Lung (tissue), 12 donors: Measurements from ENCODE around the gene GCLM. TPM values are rescaled to one million over a fixed set of nuclear protein-coding genes. Genes with fewer than 3 reads are reported as not detected.
"Not testable (repeated sequence)": the region's sequence is repeated elsewhere in the genome, so short reads cannot be mapped to it uniquely, and the experiment has no call there.

Experiments used
- ATAC-seq: fragments of 200-7000 bp; cut with Tn5 transposase; one replicate; pipeline ENCODE4 v1.9.1; 2020; ENCODE audit warnings: moderate number of reproducible peaks; ENCODE audit not compliant: insufficient read depth, low FRiP score
- DNase-seq, 3 donors: peaks; one replicate each; pipeline ENCODE4 v3.0.0-alpha.2; 2013 to 2017
- H3K27ac ChIP-seq, 2 donors: one replicate each; pipeline ENCODE4 v1.5.1; 2013; ENCODE audit warnings: mild to moderate bottlenecking in 2 of 2, moderate library complexity in 2 of 2, control low read depth in 1 of 2, inconsistent platforms in 1 of 2, low read depth in 1 of 2, low read length in 1 of 2
- H3K27me3 ChIP-seq, 3 donors: one replicate each; pipeline ENCODE4 v1.5.1; 2013; ENCODE audit warnings: low read length in 2 of 3; ENCODE audit not compliant: control insufficient read depth in 3 of 3, insufficient read depth in 3 of 3
- H3K36me3 ChIP-seq, 4 donors: one replicate each; pipeline ENCODE4 v1.5.1; 2013; ENCODE audit warnings: low read length in 4 of 4, mild to moderate bottlenecking in 1 of 4, moderate library complexity in 1 of 4; ENCODE audit not compliant: control insufficient read depth in 4 of 4, insufficient read depth in 4 of 4
- H3K4me1 ChIP-seq, 5 donors: one replicate each; pipeline ENCODE4 v1.5.1; 2013; ENCODE audit warnings: low read length in 5 of 5, mild to moderate bottlenecking in 2 of 5, moderate library complexity in 1 of 5; ENCODE audit not compliant: control insufficient read depth in 5 of 5, insufficient read depth in 5 of 5
- H3K4me3 ChIP-seq: one replicate; pipeline ENCODE4 v1.5.1; 2013; ENCODE audit warnings: mild to moderate bottlenecking, control low read depth, moderate library complexity
- H3K9ac ChIP-seq, 2 donors: one replicate each; pipeline ENCODE4 v1.5.1; 2013; ENCODE audit warnings: low read length in 2 of 2, control low read depth in 1 of 2; ENCODE audit not compliant: insufficient read depth in 1 of 2
- H3K9me3 ChIP-seq, 4 donors: one replicate each; pipeline ENCODE4 v1.5.1; 2013; ENCODE audit warnings: low read length in 3 of 4, mild to moderate bottlenecking in 1 of 4, moderate library complexity in 1 of 4; ENCODE audit not compliant: control insufficient read depth in 4 of 4, insufficient read depth in 3 of 4
- CTCF ChIP-seq: IDR thresholded peaks from 2 replicates; pipeline ENCODE4 v1.5.1; 2012; ENCODE audit warnings: mild to moderate bottlenecking; ENCODE audit errors: control extremely low read depth, extremely low read depth
- WGBS, 2 donors: extraction: QIAGEN DNeasy Blood & Tissue Kit; methylation state at CpG; one replicate each; pipeline ENCODE4 v1.1.7; 2013; 5-methylcytosine and 5-hydroxymethylcytosine counted together
- polyA plus RNA-seq, 2 donors: library from polyadenylated mRNA; stranded (reverse); fragments of 200-250 nt; gene quantifications; one replicate each; pipeline ENCODE4 v1.2.1, GENCODE V29; 2013
- total RNA-seq, 2 donors: library from RNA; depleted of rRNA in 1 of 2; stranded (reverse); fragments of >200 nt in 1 of 2; gene quantifications; one replicate each; pipeline ENCODE4 v1.2.1, GENCODE V29; 2014 to 2021
- donor health status: control.
- donor health status: control.
- donor health status: Bipolar disorder and iron deficiency.
- donor health status: healthy.
- donor health status: DM: yes; HTN: yes; CAD: no.

GCLM gene
- total and polyA plus RNA-seq, 4 donors: 8.7 to 25.7 (median 19.9) TPM

- Histone ChIP-seq H3K9me3 (peaks cover 0 to 12% (median 6%) of the 10 kb centered on the region in 4 donors), H3K4me1 (no peaks in the 10 kb centered on the region), H3K27me3 (no peaks in the 10 kb centered on the region), H3K9ac (no peak overlapping the region), H3K36me3 (no peaks in the 10 kb centered on the region), H3K4me3 (no peak overlapping the region), H3K27ac (no peak overlapping the region)
- DNase-seq (no peak), ATAC-seq (no peak)
- 63 to 81% methylated on average over 1 of the region's 1 CpG for WGBS, 2 donors
- TF ChIP-seq CTCF: no peak
Measured at GRCh38 chr1:93955765-93956164, 46.5 kb upstream of the GCLM start.

GRCh38 chr1:93947002-93947686 lies 37.9 kb upstream of the GCLM start:
- not testable (repeated sequence) for H3K4me3 ChIP-seq, H3K27ac ChIP-seq, H3K4me1 ChIP-seq, H3K36me3 ChIP-seq, H3K27me3 ChIP-seq, DNase-seq, H3K9ac ChIP-seq, H3K9me3 ChIP-seq, ATAC-seq
- WGBS, 2 donors: 86 to 87% methylated on average over 2 of the region's 2 CpGs

- H3K4me1 ChIP-seq: no peaks in the 10 kb centered on the region
- no peak for TF ChIP-seq CTCF
- ATAC-seq (no peak), DNase-seq (peak in 2 of 3 donors; percentile 1 to 40)
- H3K27me3 ChIP-seq: no peaks in the 10 kb centered on the region
- no peak overlapping the region for H3K4me3 ChIP-seq
- peaks cover 0 to 4% (median 0%) of the 10 kb centered on the region in 4 donors for H3K9me3 ChIP-seq
- H3K36me3 ChIP-seq: no peaks in the 10 kb centered on the region
- 64 to 73% methylated on average over 1 of the region's 1 CpG for WGBS, 2 donors
- H3K9ac ChIP-seq: no peak overlapping the region
- no peak overlapping the region for H3K27ac ChIP-seq
Measured at GRCh38 chr1:93938461-93939145, 29.4 kb upstream of the GCLM start.

GRCh38 chr1:93937997-93938396 lies 28.8 kb upstream of the GCLM start:
- peaks cover 0 to 4% (median 0%) of the 10 kb centered on the region in 4 donors for H3K9me3 ChIP-seq
- ATAC-seq: no peak
- WGBS, 2 donors: 84 to 96% methylated on average over 1 of the region's 1 CpG

More at GRCh38 chr1:93937997-93938396, 28.8 kb upstream of the GCLM start:
- Histone ChIP-seq H3K4me1 (no peaks in the 10 kb centered on the region), H3K9ac (no peak overlapping the region), H3K4me3 (no peak overlapping the region), H3K27me3 (no peaks in the 10 kb centered on the region), H3K36me3 (no peaks in the 10 kb centered on the region), H3K27ac (no peak overlapping the region)
- TF ChIP-seq CTCF: no peak
- DNase-seq: no peak
